ENCODE results near the gene FBLN1. TPM values are rescaled to one million over a fixed set of nuclear protein-coding genes. Genes with fewer than 3 reads are reported as not detected.

Gene FBLN1
- polyA plus RNA-seq, 1 experiment: 241 TPM

- ChIA-PET CTCF (interaction anchor here (0.6 to 1.2 kb wide), 2 partner anchors 8 to 71 kb away, joined by 3 read pairs; no protein-coding TSS in a partner anchor), POLR2A (no interaction called here)
- TF ChIP-seq CTCF (IDR thresholded peaks at IDR 0.05; ENCODE audit: low read depth, low read length): no peak
- DNase-seq (ENCODE audit: low read depth, low spot score): no peak
- Histone ChIP-seq H3K27ac (ENCODE audit: low read depth, low read length) (no peak overlapping the region), H3K4me3 (ENCODE audit: low read depth, low read length) (no peak overlapping the region), H3K27me3 (ENCODE audit: control insufficient read depth, insufficient read depth, low read length) (no peaks in the 10 kb centered on the region), H3K9me3 (ENCODE audit: control insufficient read depth, insufficient read depth, low read length) (no peaks in the 10 kb centered on the region)
Measured at GRCh38 chr22:45580726-45581381, 78.2 kb downstream of the FBLN1 start.

GRCh38 chr22:45581549-45582080 is 78.9 kb downstream of the FBLN1 start:
- H3K27me3 ChIP-seq (ENCODE audit: control insufficient read depth, insufficient read depth, low read length): no peaks in the 10 kb centered on the region
- no peak for DNase-seq (ENCODE audit: low read depth, low spot score)
- H3K4me3 ChIP-seq (ENCODE audit: low read depth, low read length): no peak overlapping the region
- H3K27ac ChIP-seq (ENCODE audit: low read depth, low read length): peak overlapping the region; percentile 2
- H3K9me3 ChIP-seq (ENCODE audit: control insufficient read depth, insufficient read depth, low read length): no peaks in the 10 kb centered on the region
- CTCF ChIA-PET: interaction anchor here (1.2 kb wide), 1 partner anchor 9 kb away, joined by 3 read pairs; no protein-coding TSS in a partner anchor
- no peak for TF ChIP-seq CTCF (IDR thresholded peaks at IDR 0.05; ENCODE audit: low read depth, low read length)
- POLR2A ChIA-PET: no interaction called here

DNA sequence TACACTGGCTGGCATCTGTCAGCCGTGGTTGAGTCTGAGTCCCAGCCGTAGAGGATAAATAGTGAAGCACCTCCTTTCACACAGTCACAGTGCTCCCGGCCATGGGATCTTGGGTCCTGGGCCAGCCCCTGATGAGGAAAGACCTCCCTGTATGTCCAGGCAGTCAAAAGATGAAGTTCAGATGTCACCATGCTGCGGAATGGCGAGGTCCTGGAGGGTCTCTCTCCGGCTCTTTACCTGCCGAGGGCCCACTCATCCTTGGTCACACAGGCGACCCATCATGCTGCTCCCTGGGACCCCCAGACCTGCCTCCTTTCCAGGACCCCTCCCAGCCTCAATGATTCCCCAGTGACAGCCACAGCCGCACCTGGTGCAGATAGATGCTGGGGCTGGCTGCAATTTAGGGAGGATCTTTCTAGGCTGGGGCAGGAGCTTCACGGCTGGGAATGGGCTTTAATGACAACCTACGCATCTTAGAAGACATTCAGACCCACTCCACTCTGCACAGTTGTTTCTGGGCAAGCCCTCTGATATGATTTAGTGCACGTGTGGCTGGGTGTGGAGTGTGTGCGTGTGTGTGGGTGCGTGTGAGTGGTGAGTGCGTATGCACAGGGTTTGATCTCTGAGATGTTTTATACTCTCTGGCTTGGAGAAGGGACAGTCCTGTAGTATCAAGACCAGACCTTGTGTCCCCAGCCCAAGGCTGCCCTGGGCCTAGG is 79.7 kb downstream of the FBLN1 start:
- no peak overlapping the region for H3K4me3 ChIP-seq (ENCODE audit: low read depth, low read length)
- CTCF ChIA-PET: no interaction called here
- TF ChIP-seq CTCF (IDR thresholded peaks at IDR 0.05; ENCODE audit: low read depth, low read length): no peak
- no peaks in the 10 kb centered on the region for H3K27me3 ChIP-seq (ENCODE audit: control insufficient read depth, insufficient read depth, low read length)
- no peaks in the 10 kb centered on the region for H3K9me3 ChIP-seq (ENCODE audit: control insufficient read depth, insufficient read depth, low read length)
- POLR2A ChIA-PET: no interaction called here
- H3K27ac ChIP-seq (ENCODE audit: low read depth, low read length): no peak overlapping the region
- DNase-seq (ENCODE audit: low read depth, low spot score): no peak

DNA sequence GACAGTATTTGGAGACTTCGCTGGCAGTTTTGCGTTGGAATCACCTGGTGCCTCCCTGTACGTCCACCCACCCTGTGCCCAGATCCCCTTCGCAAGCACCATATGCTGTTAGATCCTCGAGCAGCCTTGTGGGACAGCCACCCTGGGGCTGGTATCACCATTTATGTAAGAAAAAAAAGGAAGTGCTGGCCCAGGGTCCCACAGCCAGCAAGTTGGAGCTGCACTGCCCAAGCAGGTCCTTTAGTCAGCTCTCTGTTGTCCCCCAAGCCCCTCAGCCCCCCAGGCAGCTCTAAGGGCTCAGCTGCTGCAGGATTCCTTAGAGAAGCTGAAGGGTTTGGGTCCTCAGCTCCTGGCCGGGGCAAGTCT is 80.3 kb downstream of the FBLN1 start:
- Histone ChIP-seq H3K27ac (ENCODE audit: low read depth, low read length) (no peak overlapping the region), H3K27me3 (ENCODE audit: control insufficient read depth, insufficient read depth, low read length) (no peaks in the 10 kb centered on the region), H3K4me3 (ENCODE audit: low read depth, low read length) (no peak overlapping the region), H3K9me3 (ENCODE audit: control insufficient read depth, insufficient read depth, low read length) (no peaks in the 10 kb centered on the region)
- ChIA-PET POLR2A (no interaction called here), CTCF (no interaction called here)
- no peak for TF ChIP-seq CTCF (IDR thresholded peaks at IDR 0.05; ENCODE audit: low read depth, low read length)
- DNase-seq (ENCODE audit: low read depth, low spot score): no peak

- no peak overlapping the region for H3K4me3 ChIP-seq (ENCODE audit: low read depth, low read length)
- CTCF ChIA-PET: interaction anchor here (1.1 kb wide), 1 partner anchor 411 kb away, joined by 3 read pairs; no protein-coding TSS in a partner anchor
- TF ChIP-seq CTCF (IDR thresholded peaks at IDR 0.05; ENCODE audit: low read depth, low read length): no peak
- H3K27ac ChIP-seq (ENCODE audit: low read depth, low read length): no peak overlapping the region
- DNase-seq (ENCODE audit: low read depth, low spot score): no peak
- no peaks in the 10 kb centered on the region for H3K27me3 ChIP-seq (ENCODE audit: control insufficient read depth, insufficient read depth, low read length)
- POLR2A ChIA-PET: no interaction called here
- no peaks in the 10 kb centered on the region for H3K9me3 ChIP-seq (ENCODE audit: control insufficient read depth, insufficient read depth, low read length)
Measured at GRCh38 chr22:45583504-45583903, 80.8 kb downstream of the FBLN1 start.

All from AG04450 (cell line).